HG02798 (cell line): ENCODE results near the gene MEG3.
"Not testable (repeated sequence)": the region's sequence is repeated elsewhere in the genome, so short reads cannot be mapped to it uniquely, and the experiment has no call there.

Experiments used
- ATAC-seq: cut with Tn5 transposase; IDR thresholded peaks from one replicate; pipeline ENCODE4 v1.9.1; 2021; ENCODE audit warnings: mild to moderate bottlenecking; ENCODE audit not compliant: unreplicated experiment, poor library complexity

Gene MEG3

GRCh38 chr14:100813291-100813690 is 12.6 kb upstream of the MEG3 start:
- ATAC-seq = no peak

DNA sequence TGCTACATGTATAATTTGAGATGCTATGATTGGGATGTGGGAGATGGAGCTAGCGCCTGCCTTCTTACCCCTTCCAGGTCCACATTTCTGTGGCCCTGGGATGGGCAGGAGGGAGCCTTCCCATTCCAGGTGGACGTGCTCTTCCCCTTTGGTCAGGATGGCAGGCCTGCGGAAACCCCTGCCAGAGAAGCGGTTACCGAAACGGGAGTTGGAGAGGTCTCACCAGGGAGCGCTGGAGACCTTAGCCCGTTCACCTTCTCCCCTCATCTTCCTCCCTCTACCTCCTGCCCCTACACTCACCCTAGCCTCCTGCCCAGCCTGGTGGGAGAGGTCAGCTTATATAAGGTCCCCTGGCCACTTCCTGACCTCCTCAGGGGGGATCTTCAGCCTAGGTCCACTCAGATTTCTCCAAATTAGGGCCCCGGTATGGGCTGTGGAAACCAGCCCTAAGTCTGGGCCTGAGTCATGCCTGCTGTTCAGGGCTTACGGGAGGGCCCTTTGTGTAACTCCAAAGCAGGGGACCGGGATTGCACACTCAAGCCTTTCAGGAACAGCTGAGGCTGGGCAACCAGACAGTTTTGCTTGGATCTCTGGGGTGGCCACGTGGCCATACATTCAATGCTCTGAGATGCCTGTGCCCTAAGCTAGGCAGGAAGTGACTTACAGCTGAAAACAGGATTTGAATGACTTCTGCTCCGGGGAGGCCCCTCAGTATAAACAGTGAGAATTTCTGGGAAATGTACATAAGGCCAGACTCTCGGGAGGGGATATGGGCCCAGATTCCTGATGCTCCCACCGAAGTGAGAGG is 10.2 kb upstream of the MEG3 start:
- ATAC-seq = no peak

DNA sequence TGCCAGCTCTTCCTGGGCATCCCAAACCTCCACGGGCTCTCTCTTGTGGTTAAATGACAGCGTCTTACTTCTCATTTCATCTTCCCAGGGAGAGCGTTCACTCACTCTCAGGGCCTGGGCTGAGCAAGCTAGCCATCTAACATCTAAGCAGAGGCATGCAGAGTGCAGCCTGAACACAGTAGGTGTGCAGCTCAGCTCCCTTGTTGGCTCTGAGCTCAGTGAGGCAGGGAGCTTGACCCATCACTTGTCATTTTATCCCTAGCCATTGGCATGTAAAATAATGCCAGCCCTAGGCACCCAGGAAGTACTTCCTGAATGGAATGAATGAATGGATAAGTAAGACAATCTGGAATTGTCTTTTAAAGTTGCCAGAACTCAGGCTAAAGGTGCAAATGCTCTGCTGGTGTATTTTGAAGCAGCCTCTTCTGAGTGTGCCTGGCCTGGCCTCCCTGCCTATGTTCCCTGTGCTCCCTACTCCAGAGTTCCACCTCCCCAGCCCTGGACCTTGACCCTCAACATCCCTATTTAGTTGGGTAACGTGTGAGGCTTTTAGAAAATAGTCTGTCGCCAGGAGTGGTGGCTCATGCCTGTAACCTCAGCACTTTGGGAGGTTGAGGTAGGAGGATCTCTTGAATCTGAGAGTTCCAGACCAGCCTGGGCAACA is 9.5 kb upstream of the MEG3 start:
- ATAC-seq = no peak

- no peak for ATAC-seq
Observed at GRCh38 chr14:100816950-100817901, 8.7 kb upstream of the MEG3 start.

GRCh38 chr14:100818221-100818699 is 7.7 kb upstream of the MEG3 start:
- ATAC-seq = no peak

GRCh38 chr14:100818923-100819322 is 7.0 kb upstream of the MEG3 start:
- not testable (repeated sequence) for ATAC-seq

- no peak for ATAC-seq
Observed at GRCh38 chr14:100819453-100819828, 6.5 kb upstream of the MEG3 start.

DNA sequence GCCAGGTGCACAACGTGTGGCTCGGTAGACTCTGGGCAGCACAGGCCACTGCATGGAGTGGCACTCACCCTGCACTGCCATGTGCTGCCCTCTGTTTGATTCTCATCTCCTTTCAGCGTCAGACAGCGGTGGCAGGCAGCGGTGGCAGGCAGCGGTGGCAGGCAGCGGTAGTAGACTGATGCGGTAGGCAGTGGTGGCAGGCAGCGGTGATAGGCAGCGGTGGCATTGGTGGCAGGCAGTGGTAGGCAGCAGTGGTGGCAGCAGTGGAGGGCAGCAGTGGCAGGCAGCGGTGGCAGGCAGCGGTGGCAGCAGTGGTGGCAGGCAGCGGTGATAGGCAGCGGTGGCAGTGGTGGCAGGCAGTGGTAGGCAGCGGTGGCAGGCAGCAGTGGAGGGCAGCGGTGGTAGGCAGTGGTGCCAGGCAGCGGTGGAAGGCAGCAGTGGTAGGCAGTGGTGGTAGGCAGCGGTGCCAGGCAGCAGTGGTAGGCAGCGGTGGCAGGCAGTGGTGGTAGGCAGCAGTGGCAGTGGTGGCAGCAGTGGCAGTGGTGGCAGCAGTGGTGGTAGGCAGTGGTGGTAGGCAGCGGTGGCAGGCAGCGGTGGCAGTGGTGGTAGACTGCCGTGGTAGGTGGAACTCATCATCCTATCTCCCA is 6.0 kb upstream of the MEG3 start:
- no peak for ATAC-seq

- ATAC-seq = no peak
Observed at GRCh38 chr14:100820957-100821356, 5.0 kb upstream of the MEG3 start.

DNA sequence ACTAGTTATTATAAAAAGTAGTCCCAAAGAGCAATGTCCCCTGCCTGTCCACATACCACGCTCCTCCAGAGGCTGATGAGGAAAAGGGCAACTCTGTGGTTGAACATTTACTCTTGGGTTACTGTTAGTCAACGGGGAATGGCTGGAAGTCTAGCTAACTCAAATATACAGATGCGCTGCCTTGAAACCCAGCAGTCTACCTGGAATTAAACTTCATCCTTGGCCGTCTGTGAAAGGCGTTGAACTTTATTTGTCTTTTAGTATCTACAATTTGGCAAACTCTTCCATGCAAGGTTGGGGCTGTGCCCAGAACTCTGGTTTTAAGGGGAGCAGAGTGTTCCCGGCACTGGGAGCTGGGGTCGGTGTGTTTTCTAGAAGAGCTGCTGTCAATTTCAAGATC is 3.9 kb upstream of the MEG3 start:
- no peak for ATAC-seq

- ATAC-seq = no peak
Observed at GRCh38 chr14:100822532-100823296, 3.2 kb upstream of the MEG3 start.

- ATAC-seq = no peak
Observed at GRCh38 chr14:100823413-100824080, 2.4 kb upstream of the MEG3 start.

GRCh38 chr14:100824091-100824551 is 1.8 kb upstream of the MEG3 start:
- no peak for ATAC-seq

- no peak for ATAC-seq
Observed at GRCh38 chr14:100824901-100825712, 811 bp upstream of the MEG3 start.

- no peak for ATAC-seq
Observed at GRCh38 chr14:100826391-100827100, 628 bp downstream of the MEG3 start.

- ATAC-seq = no peak
Observed at GRCh38 chr14:100827101-100828021, 1.4 kb downstream of the MEG3 start.
